Ectodermal cell (in vitro differentiated cells): ENCODE data around the gene SAE1. TPM values are rescaled to one million over a fixed set of nuclear protein-coding genes. Genes with fewer than 3 reads are reported as not detected.

Experiments used
- H3K27ac ChIP-seq: 2 replicates; pipeline ENCODE4 v1.7.0; 2013; ENCODE audit warnings: mild to moderate bottlenecking, low read depth, low read length; ENCODE audit not compliant: insufficient read depth, poor library complexity, severe bottlenecking
- H3K27me3 ChIP-seq: 2 replicates; pipeline ENCODE4 v1.7.0; 2013; ENCODE audit warnings: mild to moderate bottlenecking, low read length; ENCODE audit not compliant: insufficient read depth, control insufficient read depth, poor library complexity, severe bottlenecking
- H3K36me3 ChIP-seq: one replicate; pipeline ENCODE4 v1.7.0; 2013; ENCODE audit warnings: low read length; ENCODE audit not compliant: control insufficient read depth, insufficient read depth
- H3K4me1 ChIP-seq: one replicate; pipeline ENCODE4 v1.7.0; 2013; ENCODE audit warnings: low read length; ENCODE audit not compliant: control insufficient read depth, insufficient read depth
- H3K4me3 ChIP-seq: 2 replicates; pipeline ENCODE4 v1.7.0; 2013; ENCODE audit warnings: low read depth, low read length, control low read depth; ENCODE audit not compliant: insufficient read depth
- H3K9me3 ChIP-seq: 2 replicates; pipeline ENCODE4 v1.7.0; 2013; ENCODE audit warnings: mild to moderate bottlenecking, low read length, moderate library complexity; ENCODE audit not compliant: control insufficient read depth
- WGBS, 2 experiments: methylation state at CpG; one replicate each; pipeline ENCODE4 v1.1.7; 2013; ENCODE audit warnings: missing lambda C conversion rate in 2 of 2; 5-methylcytosine and 5-hydroxymethylcytosine counted together
- polyA plus RNA-seq, 4 experiments: library from polyadenylated mRNA; stranded (reverse); fragments of 50-300 nt; gene quantifications; one replicate each; pipeline ENCODE4 v1.2.3, GENCODE V29; 2013

SAE1 gene
- 289 TPM for polyA plus RNA-seq (2013, experiment 1 of 4)
- 274 TPM for polyA plus RNA-seq (2013, experiment 2 of 4)
- 187 TPM for polyA plus RNA-seq (2013, experiment 3 of 4)
- polyA plus RNA-seq (2013, experiment 4 of 4) = 206 TPM

- Histone ChIP-seq H3K27ac (peak within 1 kb of the TSS; percentile 38), H3K27me3 (no peaks in the 10 kb centered on the region), H3K4me1 (peaks cover 9% of the 10 kb centered on the region), H3K36me3 (no peaks in the 10 kb centered on the region), H3K9me3 (no peaks in the 10 kb centered on the region), H3K4me3 (peak within 1 kb of the TSS; percentile 71)
- 0 to 1% methylated on average over 51 of the region's 51 CpGs for WGBS, 2 experiments
Observed at GRCh38 chr19:47130589-47131227, at the start of gene SAE1. SAE1 (plus strand) TSS chr19:47130835; CDS start chr19:47130931, 96 bp downstream.

DNA sequence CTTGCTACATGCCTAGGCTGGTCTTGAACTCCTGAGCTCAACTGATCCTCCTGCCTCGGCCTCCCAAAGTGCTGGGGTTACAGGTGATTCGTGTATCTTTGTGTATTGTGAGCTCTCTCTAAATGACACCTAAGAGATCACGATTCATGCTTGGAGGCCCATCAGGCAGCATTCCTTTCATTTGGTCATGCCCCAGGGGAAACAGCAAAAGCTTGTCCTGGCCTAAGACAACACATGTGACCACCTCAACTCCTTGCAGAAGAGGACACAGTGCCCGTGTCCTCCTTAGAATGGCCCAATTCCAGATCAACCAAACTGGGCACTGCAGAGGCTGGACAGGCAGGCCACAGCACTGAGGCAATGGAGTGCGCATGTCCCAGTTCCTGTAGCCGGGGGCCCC is 49.5 kb upstream of the SAE1 start:
- peaks cover 71% of the 10 kb centered on the region for H3K36me3 ChIP-seq
- 95 to 96% methylated on average over 6 of the region's 6 CpGs for WGBS, 2 experiments
- no peaks in the 10 kb centered on the region for H3K4me1 ChIP-seq
- H3K27ac ChIP-seq = no peak overlapping the region
- no peaks in the 10 kb centered on the region for H3K9me3 ChIP-seq
- H3K4me3 ChIP-seq = no peak overlapping the region
- no peaks in the 10 kb centered on the region for H3K27me3 ChIP-seq

GRCh38 chr19:47082493-47082892 is 48.1 kb upstream of the SAE1 start:
- WGBS, 2 experiments = 94% methylated on average over 5 of the region's 5 CpGs
- H3K36me3 ChIP-seq = peaks cover 70% of the 10 kb centered on the region
- no peak overlapping the region for H3K27ac ChIP-seq
- H3K27me3 ChIP-seq = no peaks in the 10 kb centered on the region
- no peaks in the 10 kb centered on the region for H3K9me3 ChIP-seq
- no peaks in the 10 kb centered on the region for H3K4me1 ChIP-seq
- H3K4me3 ChIP-seq = no peak overlapping the region

DNA sequence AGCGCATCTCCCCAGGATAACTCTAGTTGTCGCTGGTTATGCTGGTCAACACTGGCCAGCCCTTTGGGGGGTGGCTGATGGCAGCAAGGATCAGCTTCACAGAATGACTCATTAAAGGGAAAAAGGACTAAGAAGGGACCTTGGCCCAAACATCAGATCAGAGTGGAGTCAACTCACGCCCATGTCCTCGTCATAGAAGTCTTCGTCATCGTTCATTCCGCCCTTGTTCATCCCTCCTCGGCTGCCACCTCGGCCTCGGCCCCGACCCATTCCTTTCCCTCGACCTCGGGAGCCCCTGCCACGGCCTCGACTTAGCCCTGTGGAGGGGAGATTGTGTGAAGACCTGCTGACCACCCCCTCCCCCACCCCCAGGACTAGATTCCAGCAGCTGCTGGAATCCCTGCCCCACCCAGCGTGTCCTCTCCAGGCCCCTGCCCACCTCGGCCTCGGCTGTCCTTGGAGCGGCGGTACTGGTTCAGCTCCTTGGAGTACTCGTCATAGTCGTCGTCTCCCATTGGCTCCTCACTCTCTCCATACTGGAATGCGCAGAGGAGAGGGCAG is 45.7 kb upstream of the SAE1 start:
- peaks cover 75% of the 10 kb centered on the region for H3K36me3 ChIP-seq
- no peak overlapping the region for H3K4me3 ChIP-seq
- H3K27ac ChIP-seq = no peak overlapping the region
- no peaks in the 10 kb centered on the region for H3K9me3 ChIP-seq
- WGBS, 2 experiments = 92% methylated on average over 24 of the region's 24 CpGs
- H3K4me1 ChIP-seq = no peaks in the 10 kb centered on the region
- H3K27me3 ChIP-seq = no peaks in the 10 kb centered on the region

GRCh38 chr19:47086280-47086679 is 44.4 kb upstream of the SAE1 start:
- 96 to 97% methylated on average over 17 of the region's 17 CpGs for WGBS, 2 experiments
- Histone ChIP-seq H3K4me3 (no peak overlapping the region), H3K9me3 (no peaks in the 10 kb centered on the region), H3K36me3 (peaks cover 70% of the 10 kb centered on the region), H3K27ac (no peak overlapping the region), H3K27me3 (no peaks in the 10 kb centered on the region), H3K4me1 (no peaks in the 10 kb centered on the region)

DNA sequence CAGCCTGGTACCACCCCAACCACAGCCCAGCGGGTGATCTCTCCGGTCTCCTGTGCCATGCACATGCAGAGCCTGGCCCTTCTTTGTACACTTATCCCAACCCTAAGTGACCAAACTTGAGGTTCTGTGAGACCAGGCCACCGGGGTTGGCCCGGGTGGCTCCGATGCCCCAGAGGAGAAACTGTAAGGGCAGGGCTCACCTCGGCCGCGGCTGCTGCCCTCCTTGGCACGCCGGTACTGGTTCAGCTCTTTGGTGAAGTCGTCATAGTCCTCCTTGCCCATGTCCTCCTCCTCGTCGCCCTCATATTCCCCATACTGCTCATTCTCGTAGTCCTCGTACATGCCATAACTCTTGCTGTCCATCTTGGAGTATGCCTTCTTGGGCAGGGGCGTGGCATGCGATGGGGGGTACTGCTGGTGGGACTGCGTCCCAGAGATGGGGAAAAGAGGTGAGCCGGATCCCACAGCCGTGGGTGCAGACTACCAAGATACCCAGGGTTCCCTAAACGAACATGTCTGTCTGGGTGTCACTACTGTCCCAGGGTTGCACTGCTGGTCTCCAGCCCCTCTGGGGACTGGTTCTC is 40.8 kb upstream of the SAE1 start:
- H3K36me3 ChIP-seq = peaks cover 55% of the 10 kb centered on the region
- H3K4me3 ChIP-seq = no peak overlapping the region
- H3K27me3 ChIP-seq = no peaks in the 10 kb centered on the region
- 97% methylated on average over 21 of the region's 21 CpGs for WGBS, 2 experiments
- H3K27ac ChIP-seq = no peak overlapping the region
- H3K4me1 ChIP-seq = no peaks in the 10 kb centered on the region
- no peaks in the 10 kb centered on the region for H3K9me3 ChIP-seq

DNA sequence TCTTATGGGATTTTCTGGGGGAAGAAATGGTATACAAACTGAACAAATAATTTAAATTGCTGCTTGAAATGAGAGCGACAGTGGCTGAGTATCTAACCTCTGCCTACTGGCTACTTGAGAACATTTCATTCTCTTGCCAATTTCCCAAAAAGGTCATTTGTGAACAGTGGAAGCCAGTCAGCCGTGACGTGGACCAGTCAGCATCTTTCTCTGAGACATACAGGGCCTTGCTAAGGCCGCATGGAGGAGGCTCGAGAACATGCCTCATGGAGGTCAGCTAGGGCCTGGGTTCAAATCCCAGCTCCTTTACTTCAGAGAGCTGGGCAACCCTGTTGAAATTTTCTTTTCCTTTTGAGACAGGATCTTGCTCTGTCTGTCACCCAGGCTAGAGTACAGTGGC is 37.4 kb upstream of the SAE1 start:
- Histone ChIP-seq H3K27ac (no peak overlapping the region), H3K9me3 (no peaks in the 10 kb centered on the region), H3K4me1 (peaks cover 6% of the 10 kb centered on the region), H3K4me3 (no peak overlapping the region), H3K27me3 (no peaks in the 10 kb centered on the region), H3K36me3 (peaks cover 33% of the 10 kb centered on the region)
- WGBS, 2 experiments = 96 to 97% methylated on average over 5 of the region's 5 CpGs

DNA sequence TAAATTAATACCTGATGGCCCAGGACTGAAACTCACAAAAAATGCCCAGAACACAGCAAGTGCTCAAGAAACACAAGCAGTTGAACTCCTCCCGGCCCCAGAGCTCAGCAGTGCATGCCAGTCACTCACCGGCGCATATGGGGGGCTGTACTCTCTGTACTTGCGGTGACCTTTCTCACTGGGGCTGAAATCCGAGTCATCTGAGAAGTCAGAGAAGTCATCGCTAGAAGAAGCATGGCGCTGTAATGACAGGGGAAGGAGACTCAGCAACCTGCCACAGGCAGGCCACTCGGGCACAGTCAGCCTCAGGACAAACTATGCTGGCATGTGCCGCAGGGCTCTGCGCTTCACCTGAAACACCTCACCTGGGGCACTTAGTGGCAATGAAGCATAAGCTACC is 36.8 kb upstream of the SAE1 start:
- 94 to 96% methylated on average over 10 of the region's 10 CpGs for WGBS, 2 experiments
- H3K36me3 ChIP-seq = peaks cover 27% of the 10 kb centered on the region

DNA sequence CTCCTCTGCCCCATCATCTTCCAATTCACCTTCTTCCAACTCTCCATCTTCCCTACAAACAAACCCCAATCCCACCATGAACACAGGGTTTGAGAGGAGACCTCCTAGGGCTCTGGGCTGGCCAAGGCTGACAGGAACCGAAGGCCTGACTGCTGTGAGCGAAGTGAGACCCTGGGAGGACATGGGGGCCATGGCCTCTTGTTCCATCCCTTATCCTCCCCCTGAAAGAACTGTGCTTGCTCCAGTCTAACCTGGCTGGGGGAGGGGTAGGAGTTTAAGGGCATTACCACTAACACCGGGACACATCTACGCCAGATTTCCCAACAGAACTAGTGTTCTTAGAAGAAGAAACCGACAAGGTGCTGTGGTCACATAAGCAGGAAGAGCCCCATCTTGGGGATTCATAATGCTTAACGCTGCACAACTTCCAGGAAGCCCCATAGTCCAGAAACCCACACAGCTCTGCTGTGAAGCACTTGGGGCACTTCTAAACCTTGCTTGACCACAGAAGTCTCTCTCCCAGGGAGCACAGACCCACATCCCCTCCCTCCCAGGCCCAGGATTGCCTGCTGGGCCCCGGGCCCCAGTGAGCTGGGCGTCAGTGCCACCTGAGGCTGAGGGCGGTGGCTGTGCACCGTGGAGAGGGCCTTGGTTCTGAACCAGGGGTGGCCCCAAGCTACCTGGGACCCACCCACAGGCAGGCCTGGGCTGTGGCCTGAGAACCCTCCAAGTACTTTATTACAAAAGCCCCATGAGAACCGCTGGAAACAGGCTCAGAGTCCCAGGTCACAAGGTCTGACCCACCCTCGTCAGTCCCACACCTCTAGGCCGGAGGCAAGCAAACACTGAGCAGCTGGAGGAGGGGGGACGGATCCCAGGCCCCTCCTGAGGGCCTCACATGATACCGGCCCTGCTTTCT is 35.8 kb upstream of the SAE1 start:
- 91 to 96% methylated on average over 15 of the region's 15 CpGs for WGBS, 2 experiments
- Histone ChIP-seq H3K4me3 (no peak overlapping the region), H3K36me3 (peaks cover 19% of the 10 kb centered on the region), H3K4me1 (peaks cover 17% of the 10 kb centered on the region), H3K27ac (no peak overlapping the region), H3K27me3 (no peaks in the 10 kb centered on the region), H3K9me3 (no peaks in the 10 kb centered on the region)

More for the DNA sequence above, 36.8 kb upstream of the SAE1 start:
- H3K27me3 ChIP-seq = no peaks in the 10 kb centered on the region
- no peak overlapping the region for H3K27ac ChIP-seq
- H3K4me3 ChIP-seq = no peak overlapping the region
- peaks cover 9% of the 10 kb centered on the region for H3K4me1 ChIP-seq
- H3K9me3 ChIP-seq = no peaks in the 10 kb centered on the region
